Activated naive CD4-positive, alpha-beta T cell (primary cell): ENCODE results near the gene GNPAT.

Experiments used
- DNase-seq, 4 experiments: peaks; one replicate each; lab custom pipeline; 2025; lab: John Stamatoyannopoulos, UW

GNPAT gene

DNA sequence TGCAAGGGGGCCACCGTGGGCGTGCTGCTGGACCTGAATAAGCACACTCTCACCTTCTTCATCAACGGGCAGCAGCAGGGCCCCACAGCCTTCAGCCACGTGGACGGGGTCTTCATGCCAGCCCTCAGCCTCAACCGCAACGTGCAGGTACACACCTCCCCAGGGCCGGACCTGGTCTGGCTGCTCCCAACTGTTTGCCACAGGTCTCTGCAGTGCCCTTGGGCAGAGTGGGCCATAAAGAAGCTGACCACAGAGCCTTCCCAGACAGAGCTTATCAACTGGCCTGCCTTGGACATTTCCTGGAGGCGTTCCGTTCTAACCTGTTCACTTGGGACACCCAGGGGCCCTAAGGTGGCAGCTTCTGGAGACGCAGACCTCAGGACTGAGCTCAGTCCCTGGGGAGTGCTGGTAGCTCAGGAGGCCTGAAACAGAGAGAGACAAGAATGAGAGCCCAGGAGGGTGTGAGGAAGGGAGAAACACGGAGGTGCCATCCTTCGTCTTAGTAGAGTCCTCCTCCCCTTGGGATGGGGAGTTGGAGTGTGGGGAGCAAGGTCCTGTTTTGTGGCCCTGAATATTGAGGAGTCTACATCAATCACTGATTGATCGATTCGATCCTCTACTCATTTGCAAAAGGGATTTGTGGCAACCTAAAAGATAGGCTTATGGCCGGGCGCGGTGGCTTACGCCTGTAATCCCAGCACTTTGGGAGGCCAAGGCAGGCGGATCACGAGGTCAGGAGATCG, 27.0 kb upstream of the GNPAT start:
- DNase-seq: no peak

DNA sequence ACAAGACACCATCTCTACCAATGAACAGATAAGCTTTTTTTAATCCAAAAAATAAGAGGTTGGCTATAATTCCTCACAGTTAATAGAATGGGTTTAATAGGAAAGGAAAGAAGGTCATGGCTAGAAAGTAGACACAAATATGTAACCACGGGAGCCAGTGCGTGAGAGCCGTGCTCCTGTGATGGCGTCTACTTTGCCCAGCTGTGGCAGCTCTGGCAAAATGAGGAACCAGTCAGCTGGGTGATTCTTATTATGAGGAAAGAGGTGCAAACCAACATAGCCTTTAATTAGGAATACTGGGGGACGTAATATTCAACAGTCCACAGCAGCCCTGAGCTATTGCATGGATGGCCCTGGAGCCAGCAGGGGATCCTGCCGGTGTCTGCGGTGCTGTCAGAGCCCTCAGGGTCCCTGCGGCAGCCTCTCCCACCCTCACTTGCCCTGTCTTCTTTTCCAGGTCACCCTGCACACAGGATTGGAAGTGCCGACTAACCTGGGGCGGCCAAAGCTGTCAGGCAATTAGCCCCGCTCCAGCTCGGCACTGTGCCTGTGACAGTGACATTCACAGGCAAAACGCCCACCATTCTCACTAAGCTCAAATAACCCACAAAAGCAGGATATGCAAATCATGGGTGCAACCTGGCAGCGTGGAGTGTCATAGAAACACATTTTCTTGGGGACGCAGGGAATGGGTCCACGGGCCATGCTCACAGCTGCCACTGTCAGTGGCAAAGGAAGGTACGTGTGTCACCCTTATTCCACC, 25.9 kb upstream of the GNPAT start:
- DNase-seq: no peak

DNA sequence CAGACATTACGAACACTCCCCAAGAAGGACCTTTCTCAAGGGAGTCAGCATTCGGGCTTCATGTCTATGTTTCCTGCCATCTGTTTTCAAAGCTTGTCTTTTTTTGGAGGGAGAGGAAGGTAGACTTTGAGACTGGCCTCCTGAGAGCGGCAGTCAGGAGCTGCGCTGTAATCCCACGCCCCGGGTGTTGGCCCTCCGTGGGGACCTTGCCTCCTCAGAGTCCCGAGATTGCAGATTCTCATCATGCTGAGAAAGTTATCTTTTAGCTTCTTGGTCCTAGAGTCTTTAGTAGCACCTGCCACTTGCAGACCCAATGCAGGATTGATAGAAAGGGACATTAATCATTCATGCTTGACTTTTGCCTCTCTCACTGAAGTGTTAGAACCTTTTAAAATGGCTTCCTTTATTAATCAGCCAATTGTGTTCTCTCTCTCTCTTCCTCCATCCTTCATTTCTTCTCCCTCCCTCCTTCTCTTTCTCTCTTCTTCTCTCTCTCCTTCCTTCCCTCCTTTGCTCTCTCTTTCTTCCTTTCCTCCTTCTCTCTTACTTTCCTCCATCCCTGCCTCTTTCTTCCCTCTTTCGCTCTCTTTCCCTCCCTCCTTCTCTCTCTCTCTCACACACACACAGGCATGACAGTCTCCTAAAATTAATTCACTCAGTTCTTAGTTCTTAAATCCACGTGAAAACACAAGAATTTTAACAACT, 25.2 kb upstream of the GNPAT start:
- DNase-seq: no peak

DNA sequence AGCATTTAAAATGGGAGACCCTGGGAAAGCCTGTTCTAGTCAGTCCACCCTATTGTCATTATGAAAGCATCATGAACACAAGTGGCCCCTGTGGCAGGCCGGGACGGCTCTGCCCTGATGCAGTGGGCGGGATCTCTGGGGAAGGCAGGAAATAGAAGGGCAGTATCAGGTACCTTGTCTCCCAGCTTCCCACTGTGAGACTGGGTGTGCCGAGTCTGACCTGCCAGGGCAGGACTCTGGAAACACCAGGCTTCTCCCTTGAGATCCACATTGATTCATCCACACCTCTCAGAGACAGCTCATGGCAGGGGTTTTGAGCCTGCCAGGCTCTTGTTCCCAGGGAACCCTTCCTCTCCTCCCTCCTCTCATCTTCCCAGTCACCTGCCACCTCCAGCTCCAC, 24.5 kb upstream of the GNPAT start:
- no peak for DNase-seq

DNA sequence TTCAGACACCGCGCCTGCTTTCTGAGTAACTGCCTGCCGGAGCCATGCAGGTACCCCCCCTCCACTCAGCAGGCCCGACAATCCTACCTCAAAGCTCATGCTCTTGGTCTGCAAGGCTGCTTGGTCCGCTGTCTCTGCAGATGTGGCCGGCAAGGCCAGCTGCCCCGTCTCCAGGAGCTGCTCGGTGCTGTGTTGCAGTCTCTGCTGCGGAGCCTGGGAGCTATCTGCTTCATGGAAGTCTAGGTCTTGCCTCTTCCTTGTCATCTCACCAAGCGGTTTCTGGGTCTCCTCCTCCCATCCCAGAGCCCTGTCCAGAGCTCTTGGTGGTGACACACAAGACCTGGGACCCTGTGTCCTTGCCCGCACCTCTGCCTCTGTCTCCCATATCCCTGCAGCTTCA, 24.0 kb upstream of the GNPAT start:
- no peak for DNase-seq

DNA sequence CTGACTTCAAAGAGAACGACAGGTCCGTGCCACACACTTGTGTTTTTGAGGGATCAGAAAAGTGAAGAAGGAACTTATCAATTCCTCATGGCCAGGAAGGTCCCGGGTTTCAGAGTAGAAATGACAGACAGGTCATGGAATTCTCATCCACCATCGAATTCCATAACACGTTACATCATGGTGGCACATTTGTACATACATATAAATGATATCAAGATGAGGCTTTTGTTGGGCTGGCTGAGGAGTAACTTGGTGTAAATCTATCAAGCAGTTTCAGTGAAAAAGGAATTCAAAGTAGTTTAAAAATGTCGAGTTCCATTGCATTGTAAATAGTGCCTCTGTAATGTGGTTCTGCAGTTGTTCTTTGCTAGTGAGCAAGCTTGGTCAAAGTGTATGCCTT, 22.9 kb upstream of the GNPAT start:
- no peak for DNase-seq

DNA sequence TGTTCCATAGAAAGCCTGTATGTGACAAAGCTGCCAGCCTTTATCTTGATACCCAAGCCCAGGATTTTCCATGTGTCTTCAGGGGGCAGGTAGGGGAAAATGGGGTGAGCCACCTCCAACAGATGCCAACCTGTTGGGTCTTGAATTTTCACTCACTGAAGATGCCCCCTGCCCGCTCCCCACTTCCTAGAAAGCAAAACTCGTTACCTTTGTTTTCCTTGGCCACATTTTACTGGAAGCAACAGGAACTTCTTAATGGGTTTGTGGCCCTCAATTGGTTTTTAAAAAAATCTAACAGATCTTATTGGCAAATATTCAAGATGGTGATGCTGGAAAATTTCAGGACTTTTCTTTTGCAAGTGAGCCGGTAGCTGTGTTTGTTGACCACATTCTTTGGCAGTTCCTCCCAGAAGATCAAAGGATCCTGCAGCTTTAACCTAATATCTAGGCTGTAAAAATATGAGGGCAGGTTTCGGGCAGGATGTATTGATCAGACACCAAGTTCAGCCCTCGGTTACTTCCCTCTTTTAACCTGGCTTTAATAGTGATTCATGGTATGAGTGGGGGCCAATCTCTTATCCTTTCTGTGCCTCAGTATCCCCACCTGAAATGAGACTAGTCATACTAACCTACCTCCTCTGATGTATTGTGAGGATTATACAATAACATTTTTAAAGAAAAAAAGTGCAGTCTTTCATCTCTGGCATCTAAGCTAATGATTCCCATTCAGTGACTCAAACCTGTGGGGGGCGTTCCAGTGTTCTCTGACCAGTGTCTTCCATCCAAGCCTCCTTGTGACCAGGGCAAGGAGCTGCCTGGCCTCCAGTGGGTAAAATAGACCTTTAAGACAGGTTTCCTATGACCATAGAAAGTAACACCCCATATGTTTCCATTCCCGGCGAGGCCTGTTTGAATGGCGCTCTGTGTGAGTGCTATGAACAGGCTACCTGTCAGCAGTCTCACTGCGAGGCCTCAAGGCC, 21.3 kb upstream of the GNPAT start:
- no peak for DNase-seq

DNA sequence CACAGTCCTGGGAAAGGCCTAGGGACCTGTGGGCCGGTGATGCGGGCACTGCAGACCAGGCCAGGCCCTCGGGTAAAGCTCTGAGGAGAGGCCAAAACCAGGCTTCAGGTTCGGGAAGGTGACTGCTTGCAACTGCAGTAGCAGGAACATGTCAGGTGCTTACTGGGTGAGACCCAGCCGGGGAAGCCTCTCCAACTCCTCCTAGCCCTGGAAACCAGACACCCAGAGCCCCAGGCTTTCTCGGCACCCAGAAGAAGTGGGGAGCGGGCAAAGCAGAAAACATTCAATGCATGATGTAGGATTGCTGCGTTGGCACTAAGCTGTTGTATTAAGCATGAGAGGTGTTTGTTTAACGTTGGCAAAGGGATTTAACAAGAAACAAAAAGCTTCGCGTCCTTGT, 20.2 kb upstream of the GNPAT start:
- no peak for DNase-seq

DNA sequence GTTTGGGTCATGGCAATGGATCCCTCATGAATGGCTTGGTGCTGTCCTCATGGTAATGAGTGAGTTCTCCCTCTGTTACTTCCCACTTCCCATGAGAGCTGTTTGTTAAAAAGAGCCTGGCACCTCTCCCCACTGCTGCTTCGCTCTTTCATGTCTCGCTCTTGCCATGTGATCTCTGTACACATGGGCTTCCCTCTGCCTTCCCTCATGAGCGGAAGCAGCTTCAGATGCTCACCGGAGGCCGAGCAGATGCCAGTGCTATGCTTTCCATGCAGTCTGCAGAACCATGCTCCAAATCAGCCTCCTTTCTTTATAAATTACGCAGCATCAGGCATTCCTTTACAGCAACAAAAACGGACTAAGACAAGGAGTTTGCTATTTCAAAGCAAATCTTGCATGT, 14.9 kb upstream of the GNPAT start:
- no peak for DNase-seq

DNA sequence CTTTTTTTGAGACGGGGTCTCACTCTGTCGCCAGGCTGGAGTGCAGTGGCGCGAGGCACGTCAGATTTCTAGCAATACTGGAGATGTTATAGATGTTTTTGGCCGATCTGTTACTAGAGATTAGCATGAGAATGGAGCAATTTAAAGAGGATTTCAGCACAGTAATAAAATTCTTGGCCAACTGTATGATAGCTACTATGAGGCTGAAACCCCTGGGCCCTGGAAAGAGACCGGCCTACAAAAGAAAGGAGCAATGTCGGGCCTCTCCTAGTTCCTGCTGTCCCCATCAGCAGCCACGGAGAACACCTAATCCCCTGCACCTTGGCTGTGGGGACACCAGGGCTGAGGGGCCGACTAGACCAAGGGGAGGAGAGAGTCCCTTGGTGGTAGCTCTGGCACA, 9.5 kb upstream of the GNPAT start:
- DNase-seq: no peak

DNA sequence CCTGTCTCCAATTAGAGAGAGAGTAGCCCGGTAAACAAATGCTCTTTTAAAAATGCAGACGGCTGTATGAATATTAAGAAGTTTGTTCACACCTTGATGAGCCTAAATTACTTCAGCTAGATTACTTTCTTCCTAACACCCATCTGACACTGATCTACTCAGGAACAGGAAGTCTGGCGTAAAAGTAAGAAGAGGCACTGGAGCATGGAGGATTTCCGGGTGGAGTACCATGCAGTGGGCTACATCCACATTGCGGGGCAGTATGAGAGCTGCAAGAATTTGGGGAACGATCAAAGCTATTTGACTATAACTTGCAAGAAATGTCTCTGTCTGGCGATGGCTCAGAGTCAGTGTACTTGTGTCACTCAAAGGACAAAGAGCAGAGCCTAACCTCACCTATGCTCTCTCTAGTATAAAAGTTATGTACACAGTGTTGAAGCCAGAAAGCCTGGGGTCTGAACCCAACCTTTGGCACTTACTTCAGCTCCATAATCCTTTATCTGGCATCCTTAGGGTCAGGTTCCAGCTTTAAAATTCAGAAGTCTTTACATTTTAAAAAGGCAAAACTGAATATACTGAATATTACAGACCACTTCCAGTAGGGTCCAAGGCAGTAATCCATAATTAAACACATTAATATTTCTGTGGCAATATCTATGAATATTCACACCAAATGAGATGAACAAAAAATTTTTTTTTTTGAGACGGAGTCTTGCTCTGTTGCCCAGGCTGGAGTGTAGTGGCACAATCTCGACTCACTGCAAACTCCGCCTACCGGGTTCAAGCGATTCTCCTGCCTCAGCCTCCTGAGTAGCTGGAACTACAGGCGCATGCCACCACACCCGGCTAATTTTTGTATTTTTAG, 7.9 kb upstream of the GNPAT start:
- no peak for DNase-seq

DNA sequence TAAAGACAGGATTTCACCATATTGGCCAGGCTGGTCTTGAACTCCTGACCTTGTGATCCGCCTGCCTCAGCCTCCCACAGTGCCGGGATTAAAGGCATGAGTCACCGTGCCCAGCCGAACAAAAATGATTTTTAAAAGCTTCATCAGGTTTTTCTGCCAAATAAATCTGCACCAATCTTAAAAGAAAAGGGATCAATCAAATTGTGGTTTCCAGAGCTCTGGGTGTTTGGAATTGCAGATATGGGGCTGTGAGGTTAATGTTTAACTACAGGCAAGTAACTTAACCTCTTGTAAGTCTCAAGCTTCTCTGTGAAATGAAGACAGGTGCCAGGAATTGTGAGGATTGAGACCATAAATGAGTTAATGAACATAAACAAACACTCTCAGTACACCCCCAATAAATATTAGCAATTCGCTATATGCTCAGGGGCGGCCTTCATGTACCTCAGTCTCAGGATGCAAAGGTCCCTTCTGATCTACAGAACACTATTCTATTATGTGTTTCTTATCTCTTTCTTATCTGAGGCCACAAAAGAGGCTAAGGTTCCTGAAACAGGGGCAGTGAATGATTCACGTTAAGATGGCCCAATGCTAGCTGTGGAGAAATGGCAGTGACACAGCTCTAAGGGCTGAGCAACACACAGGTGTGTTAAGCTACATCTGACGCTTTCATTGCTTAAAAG, 7.1 kb upstream of the GNPAT start:
- no peak for DNase-seq

DNA sequence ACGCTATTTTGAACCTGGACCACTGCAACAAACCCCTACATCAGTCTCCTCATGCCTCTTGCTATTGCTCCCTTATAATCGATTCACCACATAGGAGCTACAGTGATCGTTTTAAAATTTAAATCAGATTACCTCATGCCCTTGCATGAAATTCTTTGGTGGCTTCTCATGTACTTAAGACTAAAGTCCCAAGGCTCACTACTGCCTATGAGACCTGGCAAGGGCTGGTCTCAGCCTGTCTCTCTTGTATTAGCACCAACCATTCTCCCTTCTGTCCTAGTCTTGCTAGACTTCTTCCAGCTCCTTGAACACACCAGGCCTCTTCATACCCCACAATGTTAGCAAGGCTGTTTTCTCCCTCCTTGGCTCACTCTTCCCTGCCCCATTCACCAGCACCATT, 6.5 kb upstream of the GNPAT start:
- DNase-seq: no peak

DNA sequence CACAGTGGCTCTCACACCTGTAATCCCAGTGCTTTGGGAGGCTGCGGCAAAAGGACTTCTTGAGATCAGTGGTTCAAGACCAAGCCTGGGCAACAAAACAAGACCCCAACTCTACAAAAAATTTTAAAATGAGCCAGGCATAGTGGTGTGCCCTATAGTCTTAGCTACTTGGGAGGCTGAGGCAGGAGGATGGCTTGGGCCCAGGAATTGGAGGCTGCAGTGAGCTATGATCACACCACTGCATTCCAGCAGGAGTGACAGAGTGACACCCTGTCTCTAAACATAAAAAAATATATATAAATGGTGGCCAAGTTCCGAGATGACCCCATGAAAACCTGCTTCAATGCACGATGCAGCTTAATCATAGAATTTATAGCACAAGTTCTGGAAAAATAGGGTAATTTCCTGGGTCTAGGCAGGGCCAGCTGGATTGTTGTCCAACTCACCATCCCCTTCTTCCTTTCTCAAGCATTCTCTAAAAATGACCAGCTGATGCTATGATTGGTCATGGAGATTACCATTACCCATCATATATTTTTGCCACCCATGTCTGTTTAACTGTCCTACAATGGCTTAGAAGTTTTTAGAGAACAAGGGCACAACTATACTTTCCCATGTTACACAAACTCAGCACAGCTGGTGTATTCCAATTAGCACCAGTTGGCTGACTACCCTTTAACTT, 5.3 kb upstream of the GNPAT start:
- DNase-seq: no peak

DNA sequence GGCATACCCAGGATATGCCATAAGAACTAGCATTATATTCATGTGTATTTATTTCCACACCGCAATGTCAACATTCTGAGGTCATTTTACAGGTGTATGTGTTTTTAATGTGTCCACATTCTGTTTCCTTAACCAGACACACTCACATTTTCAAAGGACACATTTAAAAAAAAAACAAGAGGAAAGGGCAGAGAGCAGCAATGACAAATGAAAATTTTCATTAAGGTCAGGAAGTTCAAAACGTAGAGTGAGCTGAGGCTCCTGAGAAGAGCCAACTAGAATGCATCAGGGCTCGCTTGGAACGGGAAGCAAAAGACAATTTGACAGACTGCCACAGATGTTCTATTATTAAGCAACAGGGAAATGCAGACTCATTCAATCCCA, 4.8 kb upstream of the GNPAT start:
- no peak for DNase-seq

DNA sequence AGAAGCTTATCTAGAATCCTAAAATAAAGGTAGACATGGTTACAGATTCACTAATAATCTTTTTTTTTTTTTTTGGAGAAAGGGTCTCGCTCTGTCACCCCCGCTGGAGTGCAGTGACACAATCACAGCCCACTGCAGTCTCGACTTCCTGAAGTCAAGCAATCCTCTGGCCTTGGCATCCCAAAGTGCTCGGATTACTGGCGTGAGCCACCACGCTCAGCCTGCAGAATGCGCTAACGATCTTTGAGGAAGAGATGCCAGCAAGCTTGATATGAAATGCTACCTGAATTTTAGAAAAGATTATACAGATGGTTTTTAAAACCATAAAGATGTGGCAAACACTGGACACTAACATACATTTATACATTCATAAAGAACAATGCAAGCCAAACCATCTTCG, 4.1 kb upstream of the GNPAT start:
- no peak for DNase-seq

DNA sequence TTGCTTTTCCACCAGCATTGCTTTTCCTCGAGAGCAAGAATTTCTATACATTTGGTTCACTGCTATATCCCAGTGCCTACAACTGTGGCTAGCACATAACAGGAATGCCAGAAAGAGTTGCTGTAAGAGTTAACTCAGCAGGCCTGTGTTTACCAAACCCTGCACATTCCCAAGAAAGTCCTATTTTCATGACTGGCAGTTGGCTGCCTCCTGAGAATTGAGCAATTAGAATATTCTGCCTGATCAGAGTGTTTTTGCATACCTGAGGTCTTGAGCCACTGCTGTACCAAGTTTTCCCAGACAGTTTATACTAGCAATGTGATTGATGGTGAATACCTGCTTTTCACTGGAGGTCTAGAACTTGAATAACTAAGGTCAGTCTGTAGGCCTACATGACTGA, 2.7 kb upstream of the GNPAT start:
- DNase-seq: no peak

DNA sequence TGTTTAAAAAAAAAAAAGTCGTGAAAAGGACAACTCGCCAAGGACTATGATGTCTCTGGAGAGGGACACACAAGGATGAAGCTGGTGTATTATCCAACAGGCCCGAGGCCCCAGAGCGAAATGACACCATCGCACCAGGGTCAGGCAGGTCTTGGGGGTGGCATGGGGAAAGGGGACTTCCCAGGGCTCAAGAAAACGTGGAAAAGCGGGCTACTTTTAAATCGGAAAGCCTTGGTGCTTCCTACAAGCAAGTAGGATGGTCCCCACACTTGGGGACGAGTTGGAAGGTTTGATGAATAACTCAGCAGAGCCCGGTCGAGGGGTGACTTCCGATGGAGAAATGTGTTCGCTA, 505 bp upstream of the GNPAT start:
- DNase-seq: no peak

DNA sequence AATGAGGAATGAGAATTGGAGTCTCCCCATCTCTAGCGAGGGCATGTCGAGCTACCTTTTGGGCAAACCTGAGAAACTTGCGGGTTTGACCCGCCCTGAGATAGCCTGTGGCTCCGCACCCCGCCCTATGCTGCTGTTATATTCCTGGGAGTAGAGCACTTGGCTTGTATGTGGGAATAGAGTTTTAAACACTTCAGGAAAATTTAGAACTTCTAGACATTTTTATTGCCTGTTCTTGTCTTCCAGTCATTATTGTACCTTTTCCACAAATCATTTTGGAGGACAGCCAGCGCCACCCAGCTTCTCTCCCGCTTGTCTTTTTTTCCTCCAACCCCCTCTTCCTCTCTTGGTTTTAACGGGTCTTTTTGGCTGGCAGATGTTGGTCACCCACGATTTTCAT, 738 bp downstream of the GNPAT start:
- DNase-seq: no peak
